HEK293T (cell line): ENCODE results near the gene SASS6.

Experiments used
- CTBP1 ChIP-seq: fragments of 450-650 bp; IDR thresholded peaks from 2 replicates; pipeline ENCODE4 v1.6.1; 2016; ENCODE audit warnings: borderline replicate concordance
- FOXM1 ChIP-seq: fragments of 450-650 bp; IDR thresholded peaks from 2 replicates; pipeline ENCODE4 v1.6.1; 2017; ENCODE audit warnings: mild to moderate bottlenecking, borderline replicate concordance
- SP1 ChIP-seq: fragments of 450-650 bp; IDR thresholded peaks from 2 replicates; pipeline ENCODE4 v1.6.1; 2017
- TARDBP ChIP-seq: fragments of 450-650 bp; IDR thresholded peaks from 2 replicates; pipeline ENCODE4 v1.6.1; 2016
- ZNF384 ChIP-seq: fragments of 450-650 bp; IDR thresholded peaks from 2 replicates; pipeline ENCODE4 v1.6.1; 2016

DNA sequence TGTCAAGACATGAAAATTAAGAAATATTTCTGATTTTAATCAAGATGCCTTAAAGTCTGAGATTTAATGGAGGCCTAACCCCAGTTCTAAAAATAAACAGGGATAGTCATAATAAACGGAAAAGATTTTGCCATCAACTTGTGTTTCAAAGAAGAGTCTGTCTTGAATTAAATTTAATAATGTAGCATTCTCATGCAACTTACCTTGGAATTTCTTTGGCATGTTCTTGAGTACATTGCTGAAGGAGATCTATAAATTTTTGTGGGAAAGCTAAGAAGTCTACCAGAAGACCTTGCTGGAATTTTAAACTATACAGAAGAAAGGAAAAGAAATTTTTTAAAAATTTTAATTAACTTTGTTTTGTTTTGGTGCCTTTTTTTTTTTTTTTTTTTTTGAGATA, 10.6 kb downstream of the SASS6 start:
- TF ChIP-seq FOXM1, result no peak
- no peak for TF ChIP-seq CTBP1
- TF ChIP-seq SP1, result no peak
- no peak for TF ChIP-seq ZNF384
- no peak for TF ChIP-seq TARDBP
